HG02981 (cell line): ENCODE measurements around the gene PLA1A.
"Not testable (repeated sequence)": the region's sequence is repeated elsewhere in the genome, so short reads cannot be mapped to it uniquely, and the experiment has no call there.

Experiments used
- ATAC-seq: cut with Tn5 transposase; IDR thresholded peaks from one replicate; pipeline ENCODE4 v1.9.1; 2021; ENCODE audit warnings: mild to moderate bottlenecking, moderate library complexity; ENCODE audit not compliant: unreplicated experiment

PLA1A gene, protein sequence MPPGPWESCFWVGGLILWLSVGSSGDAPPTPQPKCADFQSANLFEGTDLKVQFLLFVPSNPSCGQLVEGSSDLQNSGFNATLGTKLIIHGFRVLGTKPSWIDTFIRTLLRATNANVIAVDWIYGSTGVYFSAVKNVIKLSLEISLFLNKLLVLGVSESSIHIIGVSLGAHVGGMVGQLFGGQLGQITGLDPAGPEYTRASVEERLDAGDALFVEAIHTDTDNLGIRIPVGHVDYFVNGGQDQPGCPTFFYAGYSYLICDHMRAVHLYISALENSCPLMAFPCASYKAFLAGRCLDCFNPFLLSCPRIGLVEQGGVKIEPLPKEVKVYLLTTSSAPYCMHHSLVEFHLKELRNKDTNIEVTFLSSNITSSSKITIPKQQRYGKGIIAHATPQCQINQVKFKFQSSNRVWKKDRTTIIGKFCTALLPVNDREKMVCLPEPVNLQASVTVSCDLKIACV

DNA sequence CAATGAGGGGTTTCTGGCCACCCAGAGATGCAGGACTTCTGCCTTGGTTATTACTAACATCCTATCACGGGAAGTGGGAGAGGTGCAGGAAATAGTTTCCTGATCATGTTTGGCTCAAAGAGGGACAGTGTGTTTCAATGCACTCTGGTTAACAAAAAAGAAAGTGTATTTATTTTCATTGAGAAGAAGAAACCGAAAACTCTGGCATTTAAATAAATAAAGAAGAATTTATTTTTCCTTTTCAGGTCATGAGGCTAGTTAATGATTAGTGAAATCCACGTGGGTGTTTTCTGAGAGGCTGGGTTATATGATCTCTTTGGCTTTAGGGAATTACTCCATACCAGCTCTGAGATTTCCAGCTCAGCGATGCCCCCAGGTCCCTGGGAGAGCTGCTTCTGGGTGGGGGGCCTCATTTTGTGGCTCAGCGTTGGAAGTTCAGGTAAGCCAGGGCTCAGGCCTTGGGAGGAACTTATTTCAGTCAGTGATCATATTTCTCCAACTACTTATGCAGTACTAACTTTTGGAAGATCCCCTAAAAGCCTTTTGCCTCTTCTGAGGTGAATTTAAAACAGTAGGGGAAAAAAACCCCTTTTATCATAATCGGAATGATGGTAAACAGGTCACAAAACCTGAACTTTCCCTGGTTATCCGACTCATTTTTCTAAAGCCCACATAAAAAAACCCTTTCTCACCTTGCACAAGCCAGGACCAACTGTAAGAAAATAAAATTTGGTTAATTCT lies at the start of gene PLA1A:
Gene PLA1A, plus strand, starts transcription at position 338 of the 741 bp plus-strand sequence. Its CDS starts 29 bp downstream, at position 367.
- no peak for ATAC-seq

GRCh38 chr3:119548341-119548740 lies 49.3 kb upstream of the PLA1A start:
- ATAC-seq: no peak

GRCh38 chr3:119550192-119550910 lies 47.3 kb upstream of the PLA1A start:
- no peak for ATAC-seq

GRCh38 chr3:119551598-119551997 lies 46.1 kb upstream of the PLA1A start:
- ATAC-seq: no peak

- not testable (repeated sequence) for ATAC-seq
These were observed 44.8 kb upstream of the PLA1A start for GRCh38 chr3:119552928-119553327.

DNA sequence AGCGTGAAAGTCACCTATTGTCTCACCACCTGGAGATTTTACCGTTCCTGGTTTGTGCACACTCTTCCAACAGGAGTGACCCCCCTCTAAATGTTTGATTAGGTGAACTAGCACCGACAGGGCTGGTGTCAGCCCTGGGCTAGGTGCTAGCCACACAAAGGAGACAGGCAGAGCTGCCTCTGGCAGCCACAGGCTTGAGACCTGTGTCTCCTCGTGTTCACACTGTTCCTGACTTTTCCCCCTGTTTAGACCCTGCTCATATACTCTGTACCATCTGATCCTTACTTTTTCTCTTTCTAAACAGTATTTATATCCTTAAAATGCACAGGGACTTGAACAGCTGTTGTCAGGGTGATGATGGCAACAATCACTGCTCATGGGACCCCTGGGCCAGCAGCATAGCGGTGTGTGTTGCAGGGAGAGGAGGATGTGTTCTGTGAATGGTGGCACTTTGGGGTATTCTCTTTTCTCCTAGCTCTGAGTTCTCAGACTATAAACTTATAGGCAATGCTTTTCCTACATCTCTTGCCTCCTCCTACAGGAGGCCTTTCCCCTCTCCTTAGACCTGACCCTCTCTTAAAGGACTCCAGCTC lies 43.8 kb upstream of the PLA1A start:
- no peak for ATAC-seq

- no peak for ATAC-seq
These were observed 42.4 kb upstream of the PLA1A start for GRCh38 chr3:119555309-119555735.

DNA sequence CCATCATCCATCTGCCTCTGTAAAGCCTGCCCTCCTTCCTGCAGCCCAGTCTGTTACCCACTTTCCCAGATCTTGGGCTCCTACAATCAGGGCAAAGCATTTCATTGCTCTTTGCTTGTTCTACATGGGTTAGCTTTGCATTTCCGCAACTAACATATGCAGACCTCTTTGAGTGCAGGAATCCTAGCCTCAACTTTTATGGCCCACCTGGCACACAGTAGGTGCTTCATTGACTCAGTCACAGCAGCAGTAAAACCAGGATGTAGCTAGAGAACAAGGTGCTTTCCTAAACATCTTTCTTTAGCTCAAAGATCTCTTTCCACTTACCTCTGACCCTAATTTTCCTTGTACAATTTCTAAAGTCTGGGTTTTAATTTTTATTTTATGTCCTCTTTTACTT lies 41.8 kb upstream of the PLA1A start:
- no peak for ATAC-seq

DNA sequence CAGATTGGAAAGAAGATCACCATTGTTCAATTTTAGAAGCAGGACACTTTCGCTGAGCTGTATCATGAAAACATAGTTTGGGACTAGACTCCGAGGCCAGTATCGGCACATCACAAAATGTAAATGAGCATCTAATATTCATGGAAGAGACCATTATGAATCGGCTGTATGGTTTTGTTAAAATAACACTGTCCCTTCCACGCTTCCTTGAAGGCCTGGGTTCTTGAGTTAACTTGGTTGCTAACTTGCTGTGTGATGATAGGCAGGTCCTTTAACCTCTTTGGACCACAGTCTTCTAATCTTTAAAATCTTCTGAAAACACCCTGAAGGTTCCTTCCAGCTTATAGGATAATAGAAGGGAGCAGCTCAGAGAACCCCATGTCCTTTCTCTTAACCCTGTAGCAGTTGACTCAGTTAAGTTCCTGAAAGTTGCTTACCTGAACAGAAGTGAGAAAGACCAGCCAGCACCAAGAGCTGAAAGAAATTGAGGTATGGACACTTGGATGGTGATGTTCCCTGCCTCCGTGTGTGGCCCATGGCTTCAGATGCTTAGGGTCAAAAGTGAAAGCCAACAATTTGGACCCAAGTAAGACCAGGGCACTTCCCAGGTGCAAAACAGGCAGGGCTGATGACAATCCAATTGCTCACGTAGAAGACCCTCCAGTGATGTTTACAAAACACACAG lies 40.4 kb upstream of the PLA1A start:
- ATAC-seq: no peak

DNA sequence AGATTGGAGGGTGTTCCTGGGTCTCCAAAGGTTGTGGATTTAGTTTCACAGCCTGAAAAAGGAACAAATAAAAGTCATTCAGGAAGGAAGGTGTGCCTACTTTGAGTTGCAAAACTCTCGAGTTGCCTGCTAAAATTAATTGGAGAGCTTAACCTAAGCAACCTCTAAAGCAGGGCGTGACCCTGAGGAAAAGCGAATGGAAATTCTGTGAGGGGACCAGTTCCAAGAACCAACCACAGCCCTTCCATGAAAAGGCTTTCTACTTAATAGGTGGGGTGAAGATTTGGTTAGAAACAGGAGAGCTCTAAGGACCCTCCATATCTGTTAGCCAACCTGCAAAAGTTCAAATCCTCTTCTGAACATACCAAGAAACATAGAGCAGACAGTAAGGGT lies 39.8 kb upstream of the PLA1A start:
- ATAC-seq: no peak

DNA sequence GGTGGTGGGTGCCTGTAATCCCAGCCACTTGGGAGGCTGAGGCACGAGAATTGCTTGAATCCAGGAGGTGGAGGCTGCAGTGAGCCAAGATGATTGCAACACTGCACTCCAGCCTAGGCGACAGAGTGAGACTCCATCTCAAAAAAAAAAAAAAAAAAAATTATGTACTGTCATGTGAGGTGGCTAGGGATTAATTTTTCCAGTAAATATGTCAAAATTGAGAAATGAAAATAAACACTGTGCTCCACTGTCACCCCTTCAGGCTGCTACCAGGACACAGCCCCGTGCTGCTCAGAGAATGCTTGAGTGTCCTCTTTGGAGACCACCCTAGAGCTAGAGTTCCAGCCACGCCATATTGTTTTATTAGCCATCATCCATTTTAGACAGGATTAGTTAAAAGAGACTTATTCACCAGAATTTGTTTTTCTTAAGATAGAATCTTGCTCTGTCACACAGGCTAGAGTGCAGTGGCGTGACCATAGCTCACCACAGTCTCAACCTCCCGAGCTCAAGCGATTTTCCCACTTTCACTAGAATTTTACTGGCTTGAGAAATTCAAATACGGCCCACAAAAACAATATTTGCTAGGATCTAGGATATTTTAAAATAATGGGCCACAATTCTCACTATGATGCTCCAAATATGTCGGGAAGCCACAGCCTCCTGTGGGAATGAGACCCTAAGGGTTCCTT lies 38.9 kb upstream of the PLA1A start:
- no peak for ATAC-seq

- peak; percentile 62 for ATAC-seq
These were observed 38.2 kb upstream of the PLA1A start, which contains the start of gene CD80 for GRCh38 chr3:119559441-119559963. Gene CD80 (minus strand): TSS chr3:119559614. CDS start chr3:119557728, 1,886 bp downstream.

DNA sequence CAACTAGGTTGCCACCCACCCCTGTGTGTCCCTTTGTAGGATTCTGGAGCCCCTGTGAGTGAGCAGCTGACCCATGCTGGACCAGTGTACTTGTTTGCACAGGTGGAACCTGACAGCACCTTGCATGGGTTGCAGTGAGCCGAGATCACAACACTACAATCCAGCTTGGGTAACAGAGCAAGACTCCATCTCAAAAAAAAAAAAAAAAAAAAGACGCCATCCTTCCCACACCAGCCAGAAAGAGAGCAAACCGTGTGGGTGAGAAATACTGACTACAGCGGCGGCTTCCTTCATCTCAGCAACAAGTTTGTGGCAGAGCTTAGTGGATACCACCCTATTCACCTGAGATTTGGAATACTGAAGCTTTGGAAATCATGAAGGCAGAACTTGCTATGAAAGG lies 37.5 kb upstream of the PLA1A start:
- no peak for ATAC-seq

DNA sequence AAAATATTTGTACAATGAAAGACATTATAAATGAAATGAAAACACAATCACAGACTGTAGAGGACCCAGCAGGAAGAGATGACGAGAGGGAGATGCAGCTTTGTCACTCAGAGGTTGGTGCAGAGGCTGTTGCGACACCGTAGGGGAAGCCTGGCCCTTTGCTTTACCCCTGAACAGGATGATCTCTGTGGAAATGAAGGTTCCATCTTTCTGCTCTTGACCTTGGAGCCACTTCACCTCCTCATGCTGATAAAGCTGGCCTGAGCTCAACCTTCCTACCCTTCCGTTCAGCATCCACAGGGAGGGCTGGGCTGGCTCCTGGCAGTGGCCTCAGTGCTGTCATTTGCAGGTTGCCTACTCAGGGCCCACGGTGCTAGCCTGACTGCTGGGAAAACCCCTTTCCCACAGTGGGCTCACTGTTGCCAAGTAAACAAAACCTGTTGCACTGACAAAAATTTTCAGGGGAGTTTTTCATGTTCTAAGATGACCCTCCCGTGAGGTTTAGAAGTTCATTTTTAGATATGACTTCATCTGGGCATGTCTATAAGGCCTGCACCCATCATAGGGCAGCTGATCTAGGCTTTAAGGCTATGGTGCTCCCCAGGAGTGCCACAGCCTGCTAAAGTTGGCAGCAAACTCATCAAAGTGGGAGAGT lies 35.3 kb upstream of the PLA1A start:
- peak; percentile 73 for ATAC-seq

GRCh38 chr3:119563334-119563733 lies 34.4 kb upstream of the PLA1A start:
- not testable (repeated sequence) for ATAC-seq

GRCh38 chr3:119569156-119569555 lies 28.5 kb upstream of the PLA1A start:
- ATAC-seq: no peak

DNA sequence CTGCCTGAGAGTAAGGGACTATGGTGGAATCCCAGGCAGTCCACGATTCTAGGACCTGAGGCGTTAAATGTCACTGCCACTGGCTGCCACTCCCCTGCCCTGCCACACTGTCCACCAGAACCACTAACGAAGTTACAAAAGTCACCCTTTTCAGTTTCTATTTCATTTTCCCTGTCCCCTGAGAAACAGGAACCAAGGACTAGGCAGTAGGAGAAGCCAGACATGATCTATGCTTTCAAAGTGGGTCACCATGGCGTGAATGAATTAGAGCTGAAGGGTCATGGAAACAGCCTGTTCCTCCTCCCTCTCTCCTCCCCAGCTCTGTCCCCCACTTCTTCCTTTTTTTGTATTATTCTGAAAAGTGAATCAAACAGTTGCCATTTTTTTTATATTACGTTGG lies 27.5 kb upstream of the PLA1A start:
- ATAC-seq: no peak

DNA sequence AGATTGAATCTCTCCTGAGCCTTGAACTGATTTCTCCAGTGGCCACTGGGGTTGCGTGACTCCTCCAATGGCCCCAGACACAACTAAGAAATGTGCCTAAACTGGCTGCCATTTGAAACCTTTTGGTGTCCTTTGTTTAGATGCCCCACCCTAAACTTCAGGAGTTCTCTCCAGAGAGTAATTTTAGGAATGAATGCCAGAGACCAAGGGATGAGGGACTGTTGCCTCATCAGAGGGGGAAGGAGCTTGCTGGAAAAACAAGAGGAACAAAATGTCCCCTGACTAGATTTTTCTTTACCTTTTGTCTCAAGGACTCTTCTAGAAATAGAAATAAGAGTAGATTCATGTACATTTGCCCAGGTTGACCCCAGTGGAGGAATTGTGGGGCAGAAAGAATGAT lies 26.5 kb upstream of the PLA1A start:
- ATAC-seq: no peak

DNA sequence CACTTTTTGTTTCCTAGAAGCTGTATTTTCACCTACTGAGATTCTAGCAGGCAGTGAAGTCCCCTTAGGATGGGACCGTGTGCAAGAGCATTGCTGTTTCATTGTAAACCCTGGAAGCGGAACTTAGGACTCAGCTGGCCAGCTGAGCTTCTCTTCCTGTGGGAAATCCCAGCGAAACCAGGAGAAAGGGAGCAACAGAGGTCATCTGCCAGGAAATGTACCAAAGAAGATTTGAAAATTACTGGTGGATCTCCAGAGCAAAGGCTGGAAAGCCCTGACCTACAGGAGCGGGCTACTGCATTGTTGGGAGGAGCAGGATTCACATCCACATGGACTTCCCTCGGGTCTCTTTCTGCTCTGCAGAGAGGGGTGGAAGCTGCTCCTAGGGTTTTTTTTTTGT lies 26.0 kb upstream of the PLA1A start:
- no peak for ATAC-seq
